Activated naive CD4-positive, alpha-beta T cell treated with anti-CD3 and anti-CD28 coated beads, Interleukin-2, amount 10 ng/mL, durations not matched to agents 7 days and 5 days (primary cell): ENCODE data around the gene PSTPIP1.

Experiments used
- CTCF ChIA-PET: fragments of 350-600 bp; sonication (Branson Sonifier 250); formaldehyde crosslinking; loops from one replicate; lab custom pipeline; 2021; ENCODE audit warnings: antibody characterized with exemption; lab: Charles Lee
- DNase-seq: peaks from one replicate; pipeline ENCODE4 v3.0.0-alpha.2; 2020
- H3K27ac Mint-ChIP-seq: one replicate; pipeline ENCODE4 v1.8.0; 2021; ENCODE audit warnings: mild to moderate bottlenecking, moderate library complexity, mixed read lengths
- H3K27me3 Mint-ChIP-seq: one replicate; pipeline ENCODE4 v1.8.0; 2021; ENCODE audit warnings: mild to moderate bottlenecking, mixed read lengths
- H3K36me3 Mint-ChIP-seq: one replicate; pipeline ENCODE4 v1.8.0; 2021; ENCODE audit warnings: mixed read lengths
- H3K4me1 Mint-ChIP-seq: one replicate; pipeline ENCODE4 v1.8.0; 2021; ENCODE audit warnings: mixed read lengths
- H3K4me3 Mint-ChIP-seq: one replicate; pipeline ENCODE4 v1.8.0; 2021; ENCODE audit warnings: mild to moderate bottlenecking, moderate library complexity, mixed read lengths
- H3K9me3 Mint-ChIP-seq: one replicate; pipeline ENCODE4 v1.8.0; 2021; ENCODE audit warnings: mixed read lengths

Gene PSTPIP1

GRCh38 chr15:77012117-77012712 lies 17.3 kb downstream of the PSTPIP1 start:
- CTCF ChIA-PET = interaction anchor here (0.9 to 2.1 kb wide), 7 partner anchors 9 to 45 kb away, joined by 3 to 31 read pairs (median 5); partner anchors contain the start of gene PSTPIP1
- H3K4me1 Mint-ChIP-seq = peaks cover 84% of the 10 kb centered on the region
- no peaks in the 10 kb centered on the region for H3K27me3 Mint-ChIP-seq
- peaks cover 39% of the 10 kb centered on the region for H3K36me3 Mint-ChIP-seq
- no peak for DNase-seq
- H3K27ac Mint-ChIP-seq = peak overlapping the region; percentile 97
- H3K9me3 Mint-ChIP-seq = no peaks in the 10 kb centered on the region
- H3K4me3 Mint-ChIP-seq = no peak overlapping the region

GRCh38 chr15:77012868-77013267 lies 17.9 kb downstream of the PSTPIP1 start:
- CTCF ChIA-PET = interaction anchor here (0.9 to 2.1 kb wide), 9 partner anchors 8 to 45 kb away, joined by 3 to 31 read pairs (median 4); partner anchors contain the start of gene PSTPIP1
- Mint-ChIP-seq H3K27me3 (no peaks in the 10 kb centered on the region), H3K4me3 (peak overlapping the region; percentile 76), H3K4me1 (peaks cover 90% of the 10 kb centered on the region), H3K36me3 (peaks cover 38% of the 10 kb centered on the region), H3K27ac (peak overlapping the region; percentile 97), H3K9me3 (no peaks in the 10 kb centered on the region)
- peak; percentile 75 for DNase-seq

- CTCF ChIA-PET = interaction anchor here (0.8 to 2.1 kb wide), 8 partner anchors 7 to 39 kb away, joined by 3 to 31 read pairs (median 4); partner anchors contain the start of gene PSTPIP1
- Mint-ChIP-seq H3K4me3 (peak overlapping the region; percentile 76), H3K27ac (peak overlapping the region; percentile 97), H3K36me3 (peaks cover 41% of the 10 kb centered on the region), H3K27me3 (no peaks in the 10 kb centered on the region), H3K4me1 (peaks cover 96% of the 10 kb centered on the region), H3K9me3 (no peaks in the 10 kb centered on the region)
- DNase-seq = peak; percentile 90
Observed at GRCh38 chr15:77013776-77014131, 18.8 kb downstream of the PSTPIP1 start.

GRCh38 chr15:77014132-77015081 lies 19.5 kb downstream of the PSTPIP1 start:
- CTCF ChIA-PET = interaction anchor here (0.8 to 2.1 kb wide), 7 partner anchors 7 to 40 kb away, joined by 3 to 31 read pairs (median 5); partner anchors contain the start of gene PSTPIP1
- DNase-seq = no peak
- Mint-ChIP-seq H3K4me3 (peak overlapping the region; percentile 76), H3K36me3 (peaks cover 47% of the 10 kb centered on the region), H3K9me3 (no peaks in the 10 kb centered on the region), H3K27ac (peak overlapping the region; percentile 97), H3K4me1 (peaks cover 95% of the 10 kb centered on the region), H3K27me3 (no peaks in the 10 kb centered on the region)

GRCh38 chr15:77015646-77016320 lies 20.9 kb downstream of the PSTPIP1 start:
- Mint-ChIP-seq H3K4me3 (no peak overlapping the region), H3K9me3 (no peaks in the 10 kb centered on the region), H3K27me3 (no peaks in the 10 kb centered on the region), H3K4me1 (peaks cover 95% of the 10 kb centered on the region), H3K27ac (peak overlapping the region; percentile 97), H3K36me3 (peaks cover 52% of the 10 kb centered on the region)
- CTCF ChIA-PET = interaction anchor here (1.1 kb wide), 1 partner anchor 8 kb away, joined by 3 read pairs; no protein-coding TSS in a partner anchor
- DNase-seq = no peak

- no peaks in the 10 kb centered on the region for H3K9me3 Mint-ChIP-seq
Observed at GRCh38 chr15:77016321-77016695, 21.4 kb downstream of the PSTPIP1 start.

GRCh38 chr15:77017091-77017660 lies 22.2 kb downstream of the PSTPIP1 start:
- no peak for DNase-seq
- Mint-ChIP-seq H3K4me3 (no peak overlapping the region), H3K36me3 (peaks cover 51% of the 10 kb centered on the region), H3K27me3 (no peaks in the 10 kb centered on the region), H3K27ac (peak overlapping the region; percentile 65), H3K9me3 (no peaks in the 10 kb centered on the region), H3K4me1 (peaks cover 95% of the 10 kb centered on the region)
- CTCF ChIA-PET = interaction anchor here (0.8 to 1.4 kb wide), 4 partner anchors 39 to 76 kb away, joined by 3 to 5 read pairs (median 4); no protein-coding TSS in a partner anchor

More at GRCh38 chr15:77016321-77016695, 21.4 kb downstream of the PSTPIP1 start:
- no peak overlapping the region for H3K4me3 Mint-ChIP-seq
- peaks cover 50% of the 10 kb centered on the region for H3K36me3 Mint-ChIP-seq
- H3K4me1 Mint-ChIP-seq = peaks cover 95% of the 10 kb centered on the region
- peak overlapping the region; percentile 62 for H3K27ac Mint-ChIP-seq
- CTCF ChIA-PET = interaction anchor here (0.8 to 1.2 kb wide), 3 partner anchors 8 to 77 kb away, joined by 3 to 5 read pairs (median 3); no protein-coding TSS in a partner anchor
- H3K27me3 Mint-ChIP-seq = no peaks in the 10 kb centered on the region
- no peak for DNase-seq

GRCh38 chr15:77017761-77018720 lies 23.1 kb downstream of the PSTPIP1 start:
- H3K27ac Mint-ChIP-seq = peak overlapping the region; percentile 65
- no peak overlapping the region for H3K4me3 Mint-ChIP-seq
- DNase-seq = no peak
- H3K36me3 Mint-ChIP-seq = peaks cover 52% of the 10 kb centered on the region
- H3K4me1 Mint-ChIP-seq = peaks cover 95% of the 10 kb centered on the region
- H3K27me3 Mint-ChIP-seq = no peaks in the 10 kb centered on the region
- H3K9me3 Mint-ChIP-seq = no peaks in the 10 kb centered on the region
- CTCF ChIA-PET = interaction anchor here (0.9 to 1.4 kb wide), 3 partner anchors 40 to 45 kb away, joined by 3 to 5 read pairs (median 5); no protein-coding TSS in a partner anchor

GRCh38 chr15:77018796-77019505 lies 24.0 kb downstream of the PSTPIP1 start:
- H3K36me3 Mint-ChIP-seq = peaks cover 54% of the 10 kb centered on the region
- H3K27me3 Mint-ChIP-seq = no peaks in the 10 kb centered on the region
- no peak overlapping the region for H3K4me3 Mint-ChIP-seq
- peak overlapping the region; percentile 99 for H3K27ac Mint-ChIP-seq
- H3K4me1 Mint-ChIP-seq = peaks cover 95% of the 10 kb centered on the region
- CTCF ChIA-PET = interaction anchor here (1.3 to 1.4 kb wide), 2 partner anchors 24 to 45 kb away, joined by 3 to 6 read pairs; partner anchors contain the start of gene PSTPIP1
- no peaks in the 10 kb centered on the region for H3K9me3 Mint-ChIP-seq
- no peak for DNase-seq

- Mint-ChIP-seq H3K4me1 (peaks cover 92% of the 10 kb centered on the region), H3K36me3 (peaks cover 57% of the 10 kb centered on the region), H3K4me3 (no peak overlapping the region), H3K27me3 (no peaks in the 10 kb centered on the region), H3K9me3 (no peaks in the 10 kb centered on the region), H3K27ac (peak overlapping the region; percentile 99)
- CTCF ChIA-PET = interaction anchor here (1.3 to 1.4 kb wide), 2 partner anchors 24 to 46 kb away, joined by 3 to 6 read pairs; partner anchors contain the start of gene PSTPIP1
- no peak for DNase-seq
Observed at GRCh38 chr15:77019521-77020331, 24.8 kb downstream of the PSTPIP1 start.

GRCh38 chr15:77020348-77021087 lies 25.6 kb downstream of the PSTPIP1 start:
- H3K36me3 Mint-ChIP-seq = peaks cover 56% of the 10 kb centered on the region
- CTCF ChIA-PET = interaction anchor here (0.8 to 7.0 kb wide), 4 partner anchors 7 to 46 kb away, joined by 3 to 103 read pairs (median 4); partner anchors contain the start of gene PSTPIP1
- H3K4me1 Mint-ChIP-seq = peaks cover 84% of the 10 kb centered on the region
- no peak overlapping the region for H3K4me3 Mint-ChIP-seq
- no peaks in the 10 kb centered on the region for H3K9me3 Mint-ChIP-seq
- H3K27me3 Mint-ChIP-seq = no peaks in the 10 kb centered on the region
- peak overlapping the region; percentile 99 for H3K27ac Mint-ChIP-seq
- no peak for DNase-seq
